ENCODE results near the gene SOX1.

SOX1 gene

GRCh38 chr13:112053167-112053743, 13.7 kb upstream of the SOX1 start:
- Histone ChIP-seq H3K27me3 (ENCODE audit: insufficient read depth, low read length) (no peaks in the 10 kb centered on the region), H3K9ac (ENCODE audit: low read length) (no peak overlapping the region)

GRCh38 chr13:112053744-112054615, 13.0 kb upstream of the SOX1 start:
- Histone ChIP-seq H3K4me3 (ENCODE audit: low read depth, low read length, poor library complexity, severe bottlenecking) (no peak overlapping the region), H4K20me1 (ENCODE audit: insufficient read depth, low read length) (no peaks in the 10 kb centered on the region), H3K79me2 (ENCODE audit: insufficient read depth, low read length) (no peaks in the 10 kb centered on the region), H3K4me2 (ENCODE audit: low read length) (no peak overlapping the region), H3K27ac (ENCODE audit: low read depth, low read length, poor library complexity, severe bottlenecking) (no peak overlapping the region), H3F3A (ENCODE audit: insufficient read depth, low read length) (no peaks in the 10 kb centered on the region), H3K9me2 (ENCODE audit: low read depth, low read length) (no peaks in the 10 kb centered on the region), H3K27me3 (ENCODE audit: insufficient read depth, low read length) (no peaks in the 10 kb centered on the region), H3K9me3 (ENCODE audit: low read length) (no peaks in the 10 kb centered on the region), H3K4me1 (ENCODE audit: insufficient read depth, low read length, severe bottlenecking) (no peaks in the 10 kb centered on the region), H2AFZ (ENCODE audit: low read length) (no peak overlapping the region), H3K9ac (ENCODE audit: low read length) (no peak overlapping the region), H3K36me3 (ENCODE audit: insufficient read depth, low read length) (no peaks in the 10 kb centered on the region)
- TF ChIP-seq EZH2 (IDR thresholded peaks at IDR 0.05; ENCODE audit: borderline replicate concordance, low read length) = no peak
- no peak for TF ChIP-seq CTCF (IDR thresholded peaks at IDR 0.05; ENCODE audit: low read length)

More at GRCh38 chr13:112053167-112053743, 13.7 kb upstream of the SOX1 start:
- no peaks in the 10 kb centered on the region for H3K36me3 ChIP-seq (ENCODE audit: insufficient read depth, low read length)
- no peaks in the 10 kb centered on the region for H3K79me2 ChIP-seq (ENCODE audit: insufficient read depth, low read length)
- H3K4me3 ChIP-seq (ENCODE audit: low read depth, low read length, poor library complexity, severe bottlenecking) = no peak overlapping the region
- no peaks in the 10 kb centered on the region for H3K9me2 ChIP-seq (ENCODE audit: low read depth, low read length)
- no peaks in the 10 kb centered on the region for H3F3A ChIP-seq (ENCODE audit: insufficient read depth, low read length)
- no peak overlapping the region for H3K27ac ChIP-seq (ENCODE audit: low read depth, low read length, poor library complexity, severe bottlenecking)
- no peak for TF ChIP-seq CTCF (IDR thresholded peaks at IDR 0.05; ENCODE audit: low read length)
- H4K20me1 ChIP-seq (ENCODE audit: insufficient read depth, low read length) = no peaks in the 10 kb centered on the region
- no peaks in the 10 kb centered on the region for H3K9me3 ChIP-seq (ENCODE audit: low read length)
- H2AFZ ChIP-seq (ENCODE audit: low read length) = no peak overlapping the region
- no peaks in the 10 kb centered on the region for H3K4me1 ChIP-seq (ENCODE audit: insufficient read depth, low read length, severe bottlenecking)
- no peak overlapping the region for H3K4me2 ChIP-seq (ENCODE audit: low read length)

- Histone ChIP-seq H3K27me3 (ENCODE audit: insufficient read depth, low read length) (no peaks in the 10 kb centered on the region), H3F3A (ENCODE audit: insufficient read depth, low read length) (no peaks in the 10 kb centered on the region), H3K27ac (ENCODE audit: low read depth, low read length, poor library complexity, severe bottlenecking) (no peak overlapping the region), H4K20me1 (ENCODE audit: insufficient read depth, low read length) (no peaks in the 10 kb centered on the region), H3K9me3 (ENCODE audit: low read length) (no peaks in the 10 kb centered on the region), H2AFZ (ENCODE audit: low read length) (no peak overlapping the region), H3K36me3 (ENCODE audit: insufficient read depth, low read length) (no peaks in the 10 kb centered on the region), H3K4me2 (ENCODE audit: low read length) (no peak overlapping the region), H3K4me3 (ENCODE audit: low read depth, low read length, poor library complexity, severe bottlenecking) (no peak overlapping the region), H3K9me2 (ENCODE audit: low read depth, low read length) (no peaks in the 10 kb centered on the region), H3K9ac (ENCODE audit: low read length) (no peak overlapping the region), H3K79me2 (ENCODE audit: insufficient read depth, low read length) (no peaks in the 10 kb centered on the region), H3K4me1 (ENCODE audit: insufficient read depth, low read length, severe bottlenecking) (no peaks in the 10 kb centered on the region)
- no peak for TF ChIP-seq CTCF (IDR thresholded peaks at IDR 0.05; ENCODE audit: low read length)
- TF ChIP-seq EZH2 (IDR thresholded peaks at IDR 0.05; ENCODE audit: borderline replicate concordance, low read length) = no peak
Measured at GRCh38 chr13:112054616-112055015, 12.3 kb upstream of the SOX1 start.
